HepG2 (cell line): Measurements from ENCODE around the gene DMXL1. TPM values are rescaled to one million over a fixed set of nuclear protein-coding genes. Genes with fewer than 3 reads are reported as not detected.

Experiments used
- CEBPB ChIP-seq: IDR thresholded peaks from 2 replicates; pipeline ENCODE4 v1.6.1; 2011; ENCODE audit warnings: low read depth, low read length, improper control_type of control experiment, borderline replicate concordance
- HDAC1 ChIP-seq: sonication (generic); formaldehyde crosslinking; IDR thresholded peaks from 2 replicates; pipeline ENCODE4 v1.5.1; 2020; ENCODE audit warnings: mild to moderate bottlenecking, missing genetic modification reagents
- KAT8 ChIP-seq: IDR thresholded peaks from 2 replicates; pipeline ENCODE4 v1.6.1; 2016; ENCODE audit warnings: missing genetic modification reagents, missing compliant biosample characterization
- PRPF4 ChIP-seq: fragments of 200-400 bp; formaldehyde crosslinking; IDR thresholded peaks from 2 replicates; pipeline ENCODE4 v1.6.1; 2016; ENCODE audit warnings: low read length, low read depth; ENCODE audit not compliant: poor library complexity, severe bottlenecking
- SSRP1 ChIP-seq: IDR thresholded peaks from 2 replicates; pipeline ENCODE4 v1.6.1; 2016; ENCODE audit warnings: control low read depth
- ZBTB8A ChIP-seq: sonication (generic); formaldehyde crosslinking; IDR thresholded peaks from 2 replicates; pipeline ENCODE4 v1.4.0; 2020; ENCODE audit warnings: mild to moderate bottlenecking, low read depth, missing genetic modification reagents, borderline replicate concordance
- ZNF350 ChIP-seq: sonication (generic); formaldehyde crosslinking; IDR thresholded peaks from 2 replicates; pipeline ENCODE4 v1.4.0; 2020; ENCODE audit warnings: mild to moderate bottlenecking, low read depth, missing genetic modification reagents, borderline replicate concordance
- ZNF407 ChIP-seq: sonication (generic); formaldehyde crosslinking; IDR thresholded peaks from one replicate; pipeline ENCODE4 v1.5.1; 2020; ENCODE audit warnings: mild to moderate bottlenecking, missing genetic modification reagents; ENCODE audit errors: not compliant biosample characterization
- ZNF598 ChIP-seq: sonication (generic); formaldehyde crosslinking; IDR thresholded peaks from 2 replicates; pipeline ENCODE4 v1.5.1; 2020; ENCODE audit warnings: mild to moderate bottlenecking, missing genetic modification reagents, borderline replicate concordance
- ZNF609 ChIP-seq: sonication (generic); formaldehyde crosslinking; IDR thresholded peaks from 2 replicates; pipeline ENCODE4 v1.4.0; 2020; ENCODE audit warnings: mild to moderate bottlenecking, missing genetic modification reagents, borderline replicate concordance
- ZNF710 ChIP-seq: sonication (generic); formaldehyde crosslinking; IDR thresholded peaks from 2 replicates; pipeline ENCODE4 v1.5.0; 2020; ENCODE audit warnings: mild to moderate bottlenecking, missing genetic modification reagents, borderline replicate concordance
- ZNF772 ChIP-seq: sonication (generic); formaldehyde crosslinking; IDR thresholded peaks from 2 replicates; pipeline ENCODE4 v1.5.0; 2020; ENCODE audit warnings: mild to moderate bottlenecking, missing genetic modification reagents
- polyA plus RNA-seq, 8 experiments: library from polyadenylated mRNA; depleted of rRNA in 3 of 8; stranded (reverse) in 7 of 8; unstranded in 1 of 8; fragments of >200 nt; fragmentation: Illumina TruSeq in 4 of 8; extraction: Trizol in 4 of 8; gene quantifications; 2 replicates each; pipeline versions ENCODE4 v1.2.1 to v1.2.3, GENCODE V29; 2011 to 2016; ENCODE audit warnings: low read depth in 4 of 8, missing spikeins in 1 of 8, mixed read lengths in 1 of 8; ENCODE audit not compliant: insufficient read depth in 1 of 8
- total RNA-seq, 5 experiments: library from RNA; depleted of rRNA; stranded (reverse); fragments of >200 nt; fragmentation: Illumina TruSeq; extraction: Trizol; gene quantifications; 2 replicates each; pipeline ENCODE4 v1.2.3, GENCODE V29; 2016; ENCODE audit warnings: low read depth in 1 of 5

Gene DMXL1
- total and polyA plus RNA-seq, 2 of the 13 experiments (the other 11 are each of a cell fraction or from before 2014, with no cell fraction given) = 6.9 to 18.6 TPM

GRCh38 chr5:119070828-119071560 is at the start of gene DMXL1 (continued):
- TF ChIP-seq ZNF609 (CRISPR knock-in tag) = no peak
- peak; percentile 41; the same call in 1 of the 2 replicates for TF ChIP-seq CEBPB
- TF ChIP-seq ZNF598 (CRISPR knock-in tag) = 0 out of 2 replicates have a peak, but pooled peaks have one; percentile 11
- TF ChIP-seq ZNF350 (CRISPR knock-in tag) = peak; percentile 61; the same call in 1 of the 2 replicates
- peak; percentile 83 for TF ChIP-seq ZNF407 (CRISPR knock-in tag)
- no peak for TF ChIP-seq PRPF4
- TF ChIP-seq ZNF710 (CRISPR knock-in tag) = peak; percentile 50; the same call in 1 of the 2 replicates
- TF ChIP-seq ZBTB8A (CRISPR knock-in tag) = no peak
- TF ChIP-seq SSRP1 (CRISPR knock-in tag) = peak; percentile 48; the same call in 1 of the 2 replicates
- TF ChIP-seq KAT8 (CRISPR knock-in tag) = peak; percentile 70; the same call in 1 of the 2 replicates
- peak; percentile 78 for TF ChIP-seq HDAC1 (CRISPR knock-in tag)
- TF ChIP-seq ZNF772 (CRISPR knock-in tag) = 0 out of 2 replicates have a peak, but pooled peaks have one; percentile 48
